ENCODE measurements around the gene GJB2. TPM values are rescaled to one million over a fixed set of nuclear protein-coding genes. Genes with fewer than 3 reads are reported as not detected.

The GJB2 gene
- total and polyA plus RNA-seq, 9 donors = 0.13 to 2.5 (median 0.52) TPM; not detected in 3

GRCh38 chr13:20140487-20140886, 52.3 kb downstream of the GJB2 start:
- WGBS, 3 donors = 45 to 60% (median 52%) methylated on average over 4 of the region's 4 CpGs
- TF ChIP-seq EP300 (IDR thresholded peaks at IDR 0.05) (no peak), POLR2A (IDR thresholded peaks at IDR 0.05) (no peak)
- TF ChIP-seq, protein P1, sequence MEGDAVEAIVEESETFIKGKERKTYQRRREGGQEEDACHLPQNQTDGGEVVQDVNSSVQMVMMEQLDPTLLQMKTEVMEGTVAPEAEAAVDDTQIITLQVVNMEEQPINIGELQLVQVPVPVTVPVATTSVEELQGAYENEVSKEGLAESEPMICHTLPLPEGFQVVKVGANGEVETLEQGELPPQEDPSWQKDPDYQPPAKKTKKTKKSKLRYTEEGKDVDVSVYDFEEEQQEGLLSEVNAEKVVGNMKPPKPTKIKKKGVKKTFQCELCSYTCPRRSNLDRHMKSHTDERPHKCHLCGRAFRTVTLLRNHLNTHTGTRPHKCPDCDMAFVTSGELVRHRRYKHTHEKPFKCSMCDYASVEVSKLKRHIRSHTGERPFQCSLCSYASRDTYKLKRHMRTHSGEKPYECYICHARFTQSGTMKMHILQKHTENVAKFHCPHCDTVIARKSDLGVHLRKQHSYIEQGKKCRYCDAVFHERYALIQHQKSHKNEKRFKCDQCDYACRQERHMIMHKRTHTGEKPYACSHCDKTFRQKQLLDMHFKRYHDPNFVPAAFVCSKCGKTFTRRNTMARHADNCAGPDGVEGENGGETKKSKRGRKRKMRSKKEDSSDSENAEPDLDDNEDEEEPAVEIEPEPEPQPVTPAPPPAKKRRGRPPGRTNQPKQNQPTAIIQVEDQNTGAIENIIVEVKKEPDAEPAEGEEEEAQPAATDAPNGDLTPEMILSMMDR (IDR thresholded peaks at IDR 0.05) = no peak
- intact Hi-C loops (cut with DNase I) = no loop called here
- H3K27me3 ChIP-seq = no peaks in the 10 kb centered on the region
- H3K4me1 ChIP-seq (ENCODE audit: insufficient read depth) = no peaks in the 10 kb centered on the region
- H3K36me3 ChIP-seq = no peaks in the 10 kb centered on the region
- H3K9me3 ChIP-seq = no peaks in the 10 kb centered on the region
- no peak for DNase-seq
- no peak overlapping the region for H3K27ac ChIP-seq
- H3K4me3 ChIP-seq = no peak overlapping the region

DNA sequence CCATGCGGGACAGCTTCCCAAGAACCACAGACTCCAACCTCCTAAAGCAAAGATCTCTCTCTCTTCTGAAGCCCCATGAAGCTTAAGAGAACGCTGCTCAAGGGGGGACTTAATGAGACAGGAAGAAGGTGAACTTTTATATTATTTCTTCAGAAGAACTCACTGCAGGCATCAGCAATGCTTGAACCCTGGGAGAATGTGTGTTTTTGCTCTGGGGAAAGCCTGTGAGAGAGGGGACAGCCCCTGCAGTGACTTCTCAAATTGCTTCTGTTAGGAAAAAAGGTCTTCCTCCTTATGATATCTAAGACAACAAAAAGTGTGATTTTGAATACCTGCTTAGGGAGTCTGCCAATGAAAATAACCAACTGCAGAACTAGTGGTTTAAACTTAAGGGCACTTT, 54.9 kb downstream of the GJB2 start:
- Histone ChIP-seq H3K27ac (no peak overlapping the region), H3K4me1 (ENCODE audit: insufficient read depth) (no peaks in the 10 kb centered on the region), H3K9me3 (no peaks in the 10 kb centered on the region), H3K36me3 (no peaks in the 10 kb centered on the region), H3K27me3 (no peaks in the 10 kb centered on the region), H3K4me3 (no peak overlapping the region)
- 68 to 81% (median 71%) methylated on average over 2 of the region's 2 CpGs for WGBS, 3 donors
- DNase-seq = no peak
- no peak for TF ChIP-seq POLR2A (IDR thresholded peaks at IDR 0.05)
- TF ChIP-seq, protein P1 (IDR thresholded peaks at IDR 0.05) = no peak
- TF ChIP-seq EP300 (IDR thresholded peaks at IDR 0.05) = no peak
- intact Hi-C loops (cut with DNase I) = no loop called here

Other genes with a start within 250 kb of the GJB2 start
- 10 to 100 TPM; 55.0 to 97.6 (median 76.0) TPM for gene ZMYM2, start 234.2 kb downstream of the GJB2 start, total RNA-seq
- 10 to 100 TPM; 17.2 to 46.3 TPM for gene ZMYM2, start 234.2 kb downstream of the GJB2 start, polyA plus RNA-seq
- gene GJA3, start 31.9 kb downstream of the GJB2 start, total RNA-seq = under 1 TPM in 5 of 7 donors, not detected in 2; 0.08 to 0.34 (median 0.15) TPM
- gene GJA3, start 31.9 kb downstream of the GJB2 start, polyA plus RNA-seq = under 1 TPM; 0.12 to 0.20 TPM
- gene GJB6, start 39.4 kb upstream of the GJB2 start, total RNA-seq = not detected
- gene GJB6, start 39.4 kb upstream of the GJB2 start, polyA plus RNA-seq = not detected

Measured in ovary (tissue), 9 donors.